ENCODE data around the gene DLD. TPM values are rescaled to one million over a fixed set of nuclear protein-coding genes. Genes with fewer than 3 reads are reported as not detected.

DLD gene
- total RNA-seq, 2 experiments from 2014 or later: 43.8 to 82.3 TPM

GRCh38 chr7:107854454-107854853 is 36.5 kb upstream of the DLD start:
- ChIA-PET CTCF (ENCODE audit: unreplicated experiment) (no interaction called here), POLR2A (interaction anchor here (0.5 to 0.6 kb wide), 2 partner anchors 412 to 830 kb away, joined by 4 read pairs; no protein-coding TSS in a partner anchor)
- intact Hi-C loops (cut with micrococcal nuclease; ENCODE audit: unreplicated experiment): no loop called here

DNA sequence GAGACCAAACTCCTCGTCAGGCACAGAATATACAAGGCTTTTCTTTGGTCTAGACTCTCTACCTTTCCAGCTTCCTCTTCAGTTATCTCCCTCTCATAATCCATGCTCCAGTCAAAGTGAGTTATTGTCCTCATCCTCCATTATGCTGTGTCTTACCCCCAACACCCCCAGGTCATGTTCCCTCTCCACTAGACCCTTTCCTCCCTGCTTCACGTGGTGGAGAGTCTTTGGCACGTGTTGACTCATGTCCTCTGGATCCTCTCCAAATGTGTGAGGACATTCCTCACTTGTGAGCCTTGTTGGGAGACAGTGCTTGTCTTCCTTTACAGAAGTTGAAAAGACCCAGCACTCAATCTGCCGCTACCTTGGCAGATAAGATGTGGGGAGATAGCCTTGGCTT is 36.0 kb upstream of the DLD start:
- H3K4me2 ChIP-seq (ENCODE audit: low read length): no peak overlapping the region
- CTCF ChIA-PET (ENCODE audit: unreplicated experiment): no interaction called here
- intact Hi-C loops (cut with micrococcal nuclease; ENCODE audit: unreplicated experiment): no loop called here
- no peak for DNase-seq (ENCODE audit: low spot score)
- H4K20me1 ChIP-seq (ENCODE audit: insufficient read depth, low read length): no peaks in the 10 kb centered on the region
- no peaks in the 10 kb centered on the region for H3K79me2 ChIP-seq (ENCODE audit: insufficient read depth, low read depth, low read length)
- no peak overlapping the region for H3K4me3 ChIP-seq (ENCODE audit: low read depth, low read length, poor library complexity, severe bottlenecking)
- POLR2A ChIA-PET: interaction anchor here (0.5 to 0.6 kb wide), 2 partner anchors 412 to 830 kb away, joined by 4 read pairs; no protein-coding TSS in a partner anchor
- H3K36me3 ChIP-seq (ENCODE audit: insufficient read depth, low read length): no peaks in the 10 kb centered on the region
- no peak overlapping the region for H3K27ac ChIP-seq (ENCODE audit: low read depth, low read length, poor library complexity, severe bottlenecking)
- TF ChIP-seq EZH2phosphoT487 (IDR thresholded peaks at IDR 0.05; ENCODE audit: borderline replicate concordance, low read depth, low read length) (no peak), CTCF (conservative IDR thresholded peaks at IDR 0.05; ENCODE audit: low read length) (no peak)
- H2AFZ ChIP-seq (ENCODE audit: low read length): no peak overlapping the region
- H3K4me1 ChIP-seq (ENCODE audit: insufficient read depth, low read length, poor library complexity, severe bottlenecking): no peaks in the 10 kb centered on the region
- no peaks in the 10 kb centered on the region for H3K9me2 ChIP-seq (ENCODE audit: insufficient read depth, low read length)
- H3K9me3 ChIP-seq (ENCODE audit: low read length): no peaks in the 10 kb centered on the region
- no TSS peak for BruUV-seq (replicated peaks)

More at GRCh38 chr7:107854454-107854853, 36.5 kb upstream of the DLD start:
- H3K27ac ChIP-seq (ENCODE audit: low read depth, low read length, poor library complexity, severe bottlenecking): no peak overlapping the region
- no peaks in the 10 kb centered on the region for H3K9me3 ChIP-seq (ENCODE audit: low read length)
- no peak overlapping the region for H3K4me3 ChIP-seq (ENCODE audit: low read depth, low read length, poor library complexity, severe bottlenecking)
- no peaks in the 10 kb centered on the region for H3K4me1 ChIP-seq (ENCODE audit: insufficient read depth, low read length, poor library complexity, severe bottlenecking)
- H3K9me2 ChIP-seq (ENCODE audit: insufficient read depth, low read length): no peaks in the 10 kb centered on the region
- BruUV-seq (replicated peaks): no TSS peak
- no peaks in the 10 kb centered on the region for H4K20me1 ChIP-seq (ENCODE audit: insufficient read depth, low read length)
- no peak overlapping the region for H3K4me2 ChIP-seq (ENCODE audit: low read length)
- no peaks in the 10 kb centered on the region for H3K36me3 ChIP-seq (ENCODE audit: insufficient read depth, low read length)
- no peak for DNase-seq (ENCODE audit: low spot score)
- no peak for TF ChIP-seq EZH2phosphoT487 (IDR thresholded peaks at IDR 0.05; ENCODE audit: borderline replicate concordance, low read depth, low read length)
- no peak overlapping the region for H2AFZ ChIP-seq (ENCODE audit: low read length)
- no peaks in the 10 kb centered on the region for H3K79me2 ChIP-seq (ENCODE audit: insufficient read depth, low read depth, low read length)

DNA sequence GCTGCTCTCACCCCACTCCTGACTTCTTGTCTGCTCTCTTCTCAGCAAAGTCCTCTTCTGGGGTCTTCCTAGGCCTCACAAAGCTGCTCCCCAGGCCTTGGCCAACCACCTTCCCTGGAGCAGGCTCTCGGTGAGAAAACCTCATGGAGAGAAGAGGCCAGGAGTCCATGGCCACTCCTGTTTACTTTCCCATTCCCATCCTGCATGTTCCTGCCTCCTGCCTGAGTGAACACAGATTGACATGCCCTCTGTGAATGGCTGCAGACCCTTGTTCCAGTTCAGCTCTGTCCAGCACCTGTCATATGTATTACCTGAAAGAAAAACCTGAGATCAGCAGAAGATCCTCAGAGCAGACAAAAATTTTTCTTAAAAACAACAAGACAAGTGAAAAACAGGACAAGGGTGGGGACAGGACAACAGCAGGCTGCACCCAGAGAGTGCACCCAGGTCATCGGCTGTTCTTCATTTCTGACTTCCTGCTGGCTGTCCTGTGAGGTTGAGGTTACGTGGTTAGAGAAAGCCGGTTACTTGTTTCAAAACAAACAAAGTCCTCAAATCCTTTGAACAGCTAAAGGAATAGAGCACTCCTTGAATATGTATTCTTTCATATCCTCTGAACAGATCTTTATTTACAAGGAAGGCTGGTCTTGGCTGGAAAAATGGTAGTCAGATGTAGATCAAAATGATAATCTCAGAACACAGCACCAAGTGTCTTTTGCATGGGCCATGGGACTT is 34.0 kb upstream of the DLD start:
- H3K4me3 ChIP-seq (ENCODE audit: low read depth, low read length, poor library complexity, severe bottlenecking): no peak overlapping the region
- H3K79me2 ChIP-seq (ENCODE audit: insufficient read depth, low read depth, low read length): no peaks in the 10 kb centered on the region
- no peaks in the 10 kb centered on the region for H4K20me1 ChIP-seq (ENCODE audit: insufficient read depth, low read length)
- no TSS peak for BruUV-seq (replicated peaks)
- no peak for DNase-seq (ENCODE audit: low spot score)
- no peaks in the 10 kb centered on the region for H3K9me2 ChIP-seq (ENCODE audit: insufficient read depth, low read length)
- TF ChIP-seq EZH2phosphoT487 (IDR thresholded peaks at IDR 0.05; ENCODE audit: borderline replicate concordance, low read depth, low read length): no peak
- TF ChIP-seq CTCF (conservative IDR thresholded peaks at IDR 0.05; ENCODE audit: low read length): no peak
- no peaks in the 10 kb centered on the region for H3K36me3 ChIP-seq (ENCODE audit: insufficient read depth, low read length)
- no peak overlapping the region for H3K4me2 ChIP-seq (ENCODE audit: low read length)
- CTCF ChIA-PET (ENCODE audit: unreplicated experiment): no interaction called here
- intact Hi-C loops (cut with micrococcal nuclease; ENCODE audit: unreplicated experiment): no loop called here
- POLR2A ChIA-PET: interaction anchor here (0.5 kb wide), 1 partner anchor 66 kb away, joined by 3 read pairs; no protein-coding TSS in a partner anchor
- H2AFZ ChIP-seq (ENCODE audit: low read length): no peak overlapping the region
- H3K4me1 ChIP-seq (ENCODE audit: insufficient read depth, low read length, poor library complexity, severe bottlenecking): no peaks in the 10 kb centered on the region
- no peak overlapping the region for H3K27ac ChIP-seq (ENCODE audit: low read depth, low read length, poor library complexity, severe bottlenecking)
- no peaks in the 10 kb centered on the region for H3K9me3 ChIP-seq (ENCODE audit: low read length)
